ENCODE measurements around the gene RDM1. TPM values are rescaled to one million over a fixed set of nuclear protein-coding genes. Genes with fewer than 3 reads are reported as not detected.

Gene RDM1
- total RNA-seq, 1 experiment from 2014 or later = 2.1 TPM

- BruUV-seq (replicated peaks) = no TSS peak
- POLR2A ChIA-PET (ENCODE audit: low non-redundant PET) = no interaction called here
- no peaks in the 10 kb centered on the region for H3K36me3 ChIP-seq (ENCODE audit: insufficient read depth, low read length, poor library complexity, severe bottlenecking)
- TF ChIP-seq, protein P1, sequence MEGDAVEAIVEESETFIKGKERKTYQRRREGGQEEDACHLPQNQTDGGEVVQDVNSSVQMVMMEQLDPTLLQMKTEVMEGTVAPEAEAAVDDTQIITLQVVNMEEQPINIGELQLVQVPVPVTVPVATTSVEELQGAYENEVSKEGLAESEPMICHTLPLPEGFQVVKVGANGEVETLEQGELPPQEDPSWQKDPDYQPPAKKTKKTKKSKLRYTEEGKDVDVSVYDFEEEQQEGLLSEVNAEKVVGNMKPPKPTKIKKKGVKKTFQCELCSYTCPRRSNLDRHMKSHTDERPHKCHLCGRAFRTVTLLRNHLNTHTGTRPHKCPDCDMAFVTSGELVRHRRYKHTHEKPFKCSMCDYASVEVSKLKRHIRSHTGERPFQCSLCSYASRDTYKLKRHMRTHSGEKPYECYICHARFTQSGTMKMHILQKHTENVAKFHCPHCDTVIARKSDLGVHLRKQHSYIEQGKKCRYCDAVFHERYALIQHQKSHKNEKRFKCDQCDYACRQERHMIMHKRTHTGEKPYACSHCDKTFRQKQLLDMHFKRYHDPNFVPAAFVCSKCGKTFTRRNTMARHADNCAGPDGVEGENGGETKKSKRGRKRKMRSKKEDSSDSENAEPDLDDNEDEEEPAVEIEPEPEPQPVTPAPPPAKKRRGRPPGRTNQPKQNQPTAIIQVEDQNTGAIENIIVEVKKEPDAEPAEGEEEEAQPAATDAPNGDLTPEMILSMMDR (conservative IDR thresholded peaks at IDR 0.05; ENCODE audit: low read depth, low read length) = no peak
- TF ChIP-seq EZH2 (IDR thresholded peaks at IDR 0.05; ENCODE audit: borderline replicate concordance, low read depth, low read length, poor library complexity, severe bottlenecking) = no peak
- intact Hi-C loops (cut with micrococcal nuclease; ENCODE audit: unreplicated experiment) = no loop called here
- CTCF ChIA-PET = no interaction called here
- H3K4me1 ChIP-seq (ENCODE audit: insufficient read depth, low read length, poor library complexity, severe bottlenecking) = no peaks in the 10 kb centered on the region
- no peaks in the 10 kb centered on the region for H3K27me3 ChIP-seq (replicated peaks; ENCODE audit: insufficient read depth, low read depth, low read length, poor library complexity)
- no peak overlapping the region for H3K27ac ChIP-seq (ENCODE audit: low read depth, low read length, poor library complexity, severe bottlenecking)
- no peaks in the 10 kb centered on the region for H3K9me3 ChIP-seq (ENCODE audit: low read depth, low read length, poor library complexity, severe bottlenecking)
- no peak for DNase-seq (ENCODE audit: low spot score)
- no peak overlapping the region for H3K4me3 ChIP-seq (ENCODE audit: low read depth, low read length, poor library complexity, severe bottlenecking)
Measured at GRCh38 chr17:35872196-35872980, 58.2 kb downstream of the RDM1 start.

DNA sequence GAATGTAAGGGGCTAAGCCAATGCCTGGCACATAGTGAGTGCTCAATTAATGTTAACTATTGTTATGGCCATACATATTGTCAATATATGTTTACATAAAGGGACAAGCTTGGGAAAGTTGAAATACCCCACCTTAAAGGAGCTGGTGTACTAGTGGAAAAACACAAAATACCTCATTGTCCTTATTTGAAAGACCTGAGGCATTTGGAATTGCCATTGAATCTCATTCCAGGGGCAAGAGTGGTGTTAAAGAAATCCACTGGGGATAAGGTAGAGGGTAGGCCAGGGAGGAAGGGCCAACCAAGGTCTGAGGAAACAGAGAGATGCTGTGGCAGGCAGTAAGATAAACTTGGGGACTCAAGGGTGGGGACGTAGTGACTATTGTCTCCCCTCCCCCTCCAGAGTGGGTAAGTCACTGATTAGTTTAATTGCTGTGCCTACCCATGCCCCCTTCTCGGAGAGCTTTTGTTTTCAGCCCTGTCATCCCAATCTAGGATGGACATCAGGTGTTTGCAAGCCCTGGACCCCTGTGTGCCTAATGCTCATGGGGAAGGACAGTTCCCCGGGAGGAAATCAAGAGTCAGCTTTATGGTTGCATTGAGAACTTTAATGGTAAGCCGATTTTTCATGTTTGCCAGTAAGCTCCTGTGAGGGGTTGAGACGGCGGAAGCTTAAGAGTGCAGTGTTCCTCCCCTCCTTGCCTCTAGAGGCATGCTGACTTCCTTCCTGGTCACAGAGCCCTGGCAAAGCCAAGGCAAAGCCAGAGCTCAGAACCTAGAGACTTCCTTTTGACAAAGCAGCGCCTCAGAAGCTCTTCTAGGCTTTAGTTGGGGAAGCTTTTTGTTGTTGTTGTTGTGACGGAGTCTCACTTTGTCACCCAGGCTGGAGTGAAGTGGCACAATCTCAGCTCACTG is 59.4 kb downstream of the RDM1 start:
- Histone ChIP-seq H3K4me3 (ENCODE audit: low read depth, low read length, poor library complexity, severe bottlenecking) (no peak overlapping the region), H3K4me1 (ENCODE audit: insufficient read depth, low read length, poor library complexity, severe bottlenecking) (no peaks in the 10 kb centered on the region), H3K27ac (ENCODE audit: low read depth, low read length, poor library complexity, severe bottlenecking) (no peak overlapping the region), H3K36me3 (ENCODE audit: insufficient read depth, low read length, poor library complexity, severe bottlenecking) (no peaks in the 10 kb centered on the region), H3K9me3 (ENCODE audit: low read depth, low read length, poor library complexity, severe bottlenecking) (no peaks in the 10 kb centered on the region), H3K27me3 (replicated peaks; ENCODE audit: insufficient read depth, low read depth, low read length, poor library complexity) (no peaks in the 10 kb centered on the region)
- BruUV-seq (replicated peaks) = no TSS peak
- no peak for DNase-seq (ENCODE audit: low spot score)
- CTCF ChIA-PET = no interaction called here
- TF ChIP-seq, protein P1 (conservative IDR thresholded peaks at IDR 0.05; ENCODE audit: low read depth, low read length) = no peak
- TF ChIP-seq EZH2 (IDR thresholded peaks at IDR 0.05; ENCODE audit: borderline replicate concordance, low read depth, low read length, poor library complexity, severe bottlenecking) = no peak
- intact Hi-C loops (cut with micrococcal nuclease; ENCODE audit: unreplicated experiment) = no loop called here
- POLR2A ChIA-PET (ENCODE audit: low non-redundant PET) = no interaction called here

DNA sequence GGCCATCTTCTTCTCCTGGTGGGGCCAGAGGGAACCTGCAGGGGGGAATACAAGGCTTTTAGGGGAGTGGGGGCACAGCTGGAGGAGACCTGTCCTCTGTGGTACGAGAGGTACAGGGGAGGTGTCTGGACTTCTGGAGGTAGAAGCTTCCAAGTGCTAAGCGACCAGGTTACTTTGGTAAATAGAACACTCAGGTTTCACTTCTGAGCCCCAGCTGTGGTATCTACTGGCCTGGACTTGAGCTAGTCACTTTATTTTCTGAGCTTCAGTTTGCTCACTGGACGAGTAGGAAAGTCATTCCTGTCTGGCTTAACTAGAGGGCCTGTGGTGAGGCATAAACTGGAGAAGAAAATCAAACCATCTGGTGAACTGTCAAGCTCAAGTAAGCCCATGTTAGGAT is 61.8 kb downstream of the RDM1 start, which contains the start of gene HEATR9:
TSS of gene HEATR9 (minus strand) at position 155 of the 400 bp plus-strand sequence. CDS start at position 6, 149 bp downstream.
- CTCF ChIA-PET = no interaction called here
- no TSS peak for BruUV-seq (replicated peaks)

More for the DNA sequence above, 61.8 kb downstream of the RDM1 start, which contains the start of gene HEATR9:
- Histone ChIP-seq H3K27ac (ENCODE audit: low read depth, low read length, poor library complexity, severe bottlenecking) (no peak within 1 kb of the TSS), H3K9me3 (ENCODE audit: low read depth, low read length, poor library complexity, severe bottlenecking) (no peaks in the 10 kb centered on the region), H3K4me1 (ENCODE audit: insufficient read depth, low read length, poor library complexity, severe bottlenecking) (no peaks in the 10 kb centered on the region), H3K27me3 (replicated peaks; ENCODE audit: insufficient read depth, low read depth, low read length, poor library complexity) (no peaks in the 10 kb centered on the region), H3K4me3 (ENCODE audit: low read depth, low read length, poor library complexity, severe bottlenecking) (no peak within 1 kb of the TSS), H3K36me3 (ENCODE audit: insufficient read depth, low read length, poor library complexity, severe bottlenecking) (no peaks in the 10 kb centered on the region)
- DNase-seq (ENCODE audit: low spot score) = no peak
- POLR2A ChIA-PET (ENCODE audit: low non-redundant PET) = no interaction called here
- TF ChIP-seq EZH2 (IDR thresholded peaks at IDR 0.05; ENCODE audit: borderline replicate concordance, low read depth, low read length, poor library complexity, severe bottlenecking) = no peak
- TF ChIP-seq, protein P1 (conservative IDR thresholded peaks at IDR 0.05; ENCODE audit: low read depth, low read length) = no peak
- intact Hi-C loops (cut with micrococcal nuclease; ENCODE audit: unreplicated experiment) = no loop called here

Other genes starting within 250 kb of the RDM1 start
- 15.9 TPM in 2 replicates for gene RASL10B, start 199.1 kb downstream of the RDM1 start, total RNA-seq (2021)
- gene GAS2L2, start 177.5 kb downstream of the RDM1 start, total RNA-seq (2021) = not detected in 2 replicates
- not detected in 2 replicates for gene C17orf50, start 169.9 kb downstream of the RDM1 start, total RNA-seq (2021)
- gene MMP28, start 135.1 kb downstream of the RDM1 start, total RNA-seq (2021) = not detected in 2 replicates
- gene TAF15, start 121.3 kb downstream of the RDM1 start, total RNA-seq (2021) = 108 TPM in 2 replicates
- not detected in 2 replicates for gene HEATR9, start 61.9 kb downstream of the RDM1 start, total RNA-seq (2021)
- not detected in 2 replicates for gene CCL5, start 50.4 kb downstream of the RDM1 start, total RNA-seq (2021)
- gene LYZL6, start 12.9 kb upstream of the RDM1 start, total RNA-seq (2021) = not detected in 2 replicates
- not detected in 2 replicates for gene CCL16, start 50.7 kb upstream of the RDM1 start, total RNA-seq (2021)
- not detected in 2 replicates for gene CCL14, start 56.0 kb upstream of the RDM1 start, total RNA-seq (2021)
- not detected in 2 replicates for gene CCL15, start 70.8 kb upstream of the RDM1 start, total RNA-seq (2021)
- gene CCL23, start 87.2 kb upstream of the RDM1 start, total RNA-seq (2021) = not detected in 2 replicates
- gene CCL18, start 133.5 kb upstream of the RDM1 start, total RNA-seq (2021) = not detected in 2 replicates
- gene CCL3, start 159.4 kb upstream of the RDM1 start, total RNA-seq (2021) = not detected in 2 replicates
- not detected in 2 replicates for gene CCL4, start 173.1 kb upstream of the RDM1 start, total RNA-seq (2021)
- 5.0 and 5.1 TPM in 2 replicates for gene TBC1D3B, start 245.9 kb upstream of the RDM1 start, total RNA-seq (2021)

Measured in A673 (cell line).